Tibial nerve (tissue), 4 donors: ENCODE results near the gene IL1F10. TPM values are rescaled to one million over a fixed set of nuclear protein-coding genes. Genes with fewer than 3 reads are reported as not detected.

Experiments
- DNase-seq, 2 donors: peaks; one replicate each; pipeline ENCODE4 v3.0.0-alpha.2; 2019; ENCODE audit warnings: low spot score in 2 of 2
- H3K27ac ChIP-seq, 4 donors: fragments of 200-600 bp; sonication (generic) in 3 of 4; one replicate each; pipeline ENCODE4 v1.5.1; 2017 to 2019; ENCODE audit warnings: mild to moderate bottlenecking in 1 of 4
- H3K27me3 ChIP-seq, 2 donors: fragments of 200-600 bp; sonication (generic) in 1 of 2; one replicate each; pipeline versions ENCODE4 v1.5.1 to v1.6.0; 2017 to 2019
- H3K36me3 ChIP-seq, 3 donors: fragments of 200-600 bp; sonication (generic); one replicate each; pipeline ENCODE4 v1.5.1; 2018 to 2019
- H3K4me1 ChIP-seq, 4 donors: fragments of 200-600 bp; sonication (generic) in 3 of 4; one replicate each; pipeline ENCODE4 v1.5.1; 2017 to 2019
- H3K4me3 ChIP-seq, 4 donors: fragments of 200-600 bp; sonication (generic) in 3 of 4; one replicate each; pipeline ENCODE4 v1.5.1; 2017 to 2019; ENCODE audit warnings: mild to moderate bottlenecking in 1 of 4, moderate library complexity in 1 of 4
- H3K9me3 ChIP-seq, 4 donors: fragments of 200-600 bp; sonication (generic) in 3 of 4; one replicate each; pipeline ENCODE4 v1.5.1; 2017 to 2019
- EP300 ChIP-seq, 2 donors: sonication (generic); formaldehyde crosslinking; IDR thresholded peaks; one replicate each; pipeline ENCODE4 v1.6.1; 2017; ENCODE audit warnings: antibody characterized with exemption in 2 of 2, mild to moderate bottlenecking in 1 of 2
- POLR2A ChIP-seq, 2 donors: fragments of 450-650 bp; IDR thresholded peaks; one replicate each; pipeline ENCODE4 v1.6.1; 2017; ENCODE audit warnings: antibody characterized with exemption in 2 of 2, mild to moderate bottlenecking in 2 of 2, moderate library complexity in 2 of 2
- WGBS, 2 donors: methylation state at CpG; one replicate each; pipeline ENCODE4 v1.1.5; 2018; 5-methylcytosine and 5-hydroxymethylcytosine counted together
- total RNA-seq, 4 donors: library from RNA; depleted of rRNA; stranded (reverse); fragments of >200 nt; gene quantifications; one replicate each; pipeline ENCODE4 v1.1.0, GENCODE V29; 2016
- TF ChIP-seq, protein P1 (sequence below), 5 experiments: fragments of 200-600 bp in 3 of 5; fragments of 450-650 bp in 2 of 5; sonication (generic) in 3 of 5; IDR thresholded peaks; one replicate each; pipeline ENCODE4 v1.5.1; 2016 to 2019; ENCODE audit warnings: antibody characterized with exemption in 5 of 5, mild to moderate bottlenecking in 3 of 5, moderate library complexity in 2 of 5

IL1F10 gene
- total RNA-seq, 4 donors from 2014 or later, result not detected

DNA sequence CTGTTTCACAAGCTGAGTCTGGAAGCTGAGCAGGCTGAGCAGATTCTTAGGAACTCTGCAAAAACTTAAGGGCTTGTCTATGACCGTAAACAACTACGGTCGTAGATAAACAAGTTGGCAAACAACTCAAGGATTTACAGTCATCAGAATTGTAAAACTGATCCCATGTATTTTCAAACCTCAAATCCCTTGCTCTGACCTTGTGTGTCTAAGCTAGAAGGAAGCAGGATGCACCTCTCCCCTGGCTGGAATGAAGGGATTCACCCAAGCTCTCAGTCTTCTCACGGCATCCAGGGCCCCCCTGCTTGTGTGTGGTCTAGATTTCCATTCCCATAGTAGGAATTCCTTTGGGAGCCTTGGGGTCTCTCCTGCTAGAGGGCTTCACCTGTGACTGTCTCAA, 47.2 kb downstream of the IL1F10 start:
- Histone ChIP-seq H3K36me3 (no peaks in the 10 kb centered on the region), H3K9me3 (no peaks in the 10 kb centered on the region), H3K4me1 (peaks cover 0 to 11% (median 0%) of the 10 kb centered on the region in 4 donors), H3K27ac (no peak overlapping the region), H3K27me3 (no peaks in the 10 kb centered on the region), H3K4me3 (no peak overlapping the region)
- TF ChIP-seq, protein P1, sequence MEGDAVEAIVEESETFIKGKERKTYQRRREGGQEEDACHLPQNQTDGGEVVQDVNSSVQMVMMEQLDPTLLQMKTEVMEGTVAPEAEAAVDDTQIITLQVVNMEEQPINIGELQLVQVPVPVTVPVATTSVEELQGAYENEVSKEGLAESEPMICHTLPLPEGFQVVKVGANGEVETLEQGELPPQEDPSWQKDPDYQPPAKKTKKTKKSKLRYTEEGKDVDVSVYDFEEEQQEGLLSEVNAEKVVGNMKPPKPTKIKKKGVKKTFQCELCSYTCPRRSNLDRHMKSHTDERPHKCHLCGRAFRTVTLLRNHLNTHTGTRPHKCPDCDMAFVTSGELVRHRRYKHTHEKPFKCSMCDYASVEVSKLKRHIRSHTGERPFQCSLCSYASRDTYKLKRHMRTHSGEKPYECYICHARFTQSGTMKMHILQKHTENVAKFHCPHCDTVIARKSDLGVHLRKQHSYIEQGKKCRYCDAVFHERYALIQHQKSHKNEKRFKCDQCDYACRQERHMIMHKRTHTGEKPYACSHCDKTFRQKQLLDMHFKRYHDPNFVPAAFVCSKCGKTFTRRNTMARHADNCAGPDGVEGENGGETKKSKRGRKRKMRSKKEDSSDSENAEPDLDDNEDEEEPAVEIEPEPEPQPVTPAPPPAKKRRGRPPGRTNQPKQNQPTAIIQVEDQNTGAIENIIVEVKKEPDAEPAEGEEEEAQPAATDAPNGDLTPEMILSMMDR (IDR thresholded peaks at IDR 0.05), result no peak
- no peak for TF ChIP-seq EP300 (IDR thresholded peaks at IDR 0.05)
- TF ChIP-seq POLR2A (IDR thresholded peaks at IDR 0.05), result no peak
- no peak for DNase-seq
- WGBS, 2 donors, result 61 to 72% methylated on average over 4 of the region's 4 CpGs

GRCh38 chr2:113116100-113116958, 48.6 kb downstream of the IL1F10 start:
- no peaks in the 10 kb centered on the region for H3K36me3 ChIP-seq
- no peak for DNase-seq
- H3K27ac ChIP-seq, result no peak overlapping the region
- H3K27me3 ChIP-seq, result no peaks in the 10 kb centered on the region
- WGBS, 2 donors, result 61 to 64% methylated on average over 10 of the region's 10 CpGs
- no peak overlapping the region for H3K4me3 ChIP-seq
- TF ChIP-seq EP300 (IDR thresholded peaks at IDR 0.05) (no peak), POLR2A (IDR thresholded peaks at IDR 0.05) (no peak)
- TF ChIP-seq, protein P1 (IDR thresholded peaks at IDR 0.05), result no peak
- H3K9me3 ChIP-seq, result no peaks in the 10 kb centered on the region
- peaks cover 0 to 11% (median 0%) of the 10 kb centered on the region in 4 donors for H3K4me1 ChIP-seq

DNA sequence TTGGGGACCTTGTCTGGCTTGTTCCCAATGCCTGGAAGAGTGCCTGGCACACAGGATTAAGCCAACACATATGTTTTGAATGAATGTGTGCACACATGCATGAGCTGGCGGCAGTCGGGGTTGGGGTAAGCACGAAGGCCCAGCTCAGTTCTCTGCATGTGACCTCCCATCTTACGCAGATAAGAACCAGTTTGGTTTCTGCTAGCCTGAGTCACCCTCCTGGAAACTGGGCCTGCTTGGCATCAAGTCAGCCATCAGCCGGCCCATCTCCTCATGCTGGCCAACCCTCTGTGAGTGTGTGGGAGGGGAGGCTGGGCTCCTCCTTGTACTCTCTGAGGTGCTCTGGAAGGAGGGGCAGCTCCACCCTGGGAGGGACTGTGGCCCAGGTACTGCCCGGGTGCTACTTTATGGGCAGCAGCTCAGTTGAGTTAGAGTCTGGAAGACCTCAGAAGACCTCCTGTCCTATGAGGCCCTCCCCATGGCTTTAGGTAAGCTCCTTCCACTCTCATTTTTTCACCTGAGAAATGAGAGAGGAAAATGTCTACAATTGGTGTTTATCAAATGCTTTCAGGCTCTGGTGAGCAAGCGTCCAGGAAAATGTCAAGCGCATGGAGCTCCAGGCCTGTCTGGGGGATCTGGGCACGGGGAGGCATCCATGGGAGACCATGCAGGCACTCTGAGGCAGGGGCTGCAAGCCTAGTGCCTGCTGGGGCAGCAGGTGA, 49.9 kb downstream of the IL1F10 start:
- no peak for DNase-seq
- H3K27me3 ChIP-seq, result no peaks in the 10 kb centered on the region
- 73 to 79% methylated on average over 9 of the region's 9 CpGs for WGBS, 2 donors
- H3K4me1 ChIP-seq, result peaks cover 0 to 11% (median 0%) of the 10 kb centered on the region in 4 donors
- H3K27ac ChIP-seq, result no peak overlapping the region
- no peaks in the 10 kb centered on the region for H3K9me3 ChIP-seq
- TF ChIP-seq POLR2A (IDR thresholded peaks at IDR 0.05), result no peak
- TF ChIP-seq, protein P1 (IDR thresholded peaks at IDR 0.05), result no peak
- no peak for TF ChIP-seq EP300 (IDR thresholded peaks at IDR 0.05)
- no peak overlapping the region for H3K4me3 ChIP-seq
- H3K36me3 ChIP-seq, result no peaks in the 10 kb centered on the region

DNA sequence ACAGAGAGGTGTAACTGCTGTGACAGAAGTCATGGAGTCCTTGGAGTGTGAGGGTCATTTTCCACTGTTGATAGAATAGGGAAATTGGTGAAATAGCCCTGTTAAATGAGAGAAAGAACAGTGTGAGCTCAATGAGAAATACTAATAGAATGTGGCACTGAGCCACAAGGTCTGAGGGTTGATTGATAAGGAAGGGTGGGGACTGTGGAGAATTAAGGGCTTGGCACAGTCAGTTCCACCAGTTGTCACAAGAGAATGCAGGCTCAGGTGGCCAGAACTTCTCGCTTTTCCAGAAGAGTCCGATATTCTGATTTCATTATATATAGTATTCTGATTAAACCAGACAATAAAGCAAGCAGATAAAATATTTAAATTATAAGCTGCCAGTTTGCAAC, 50.5 kb downstream of the IL1F10 start:
- no peaks in the 10 kb centered on the region for H3K36me3 ChIP-seq
- no peaks in the 10 kb centered on the region for H3K9me3 ChIP-seq
- no peak for DNase-seq
- H3K4me3 ChIP-seq, result no peak overlapping the region
- no peaks in the 10 kb centered on the region for H3K27me3 ChIP-seq
- H3K27ac ChIP-seq, result no peak overlapping the region
- H3K4me1 ChIP-seq, result peaks cover 0 to 11% (median 0%) of the 10 kb centered on the region in 4 donors
- WGBS, 2 donors, result 93% methylated on average over 2 of the region's 2 CpGs
- TF ChIP-seq, protein P1 (IDR thresholded peaks at IDR 0.05), result no peak
- TF ChIP-seq EP300 (IDR thresholded peaks at IDR 0.05), result no peak
- no peak for TF ChIP-seq POLR2A (IDR thresholded peaks at IDR 0.05)

DNA sequence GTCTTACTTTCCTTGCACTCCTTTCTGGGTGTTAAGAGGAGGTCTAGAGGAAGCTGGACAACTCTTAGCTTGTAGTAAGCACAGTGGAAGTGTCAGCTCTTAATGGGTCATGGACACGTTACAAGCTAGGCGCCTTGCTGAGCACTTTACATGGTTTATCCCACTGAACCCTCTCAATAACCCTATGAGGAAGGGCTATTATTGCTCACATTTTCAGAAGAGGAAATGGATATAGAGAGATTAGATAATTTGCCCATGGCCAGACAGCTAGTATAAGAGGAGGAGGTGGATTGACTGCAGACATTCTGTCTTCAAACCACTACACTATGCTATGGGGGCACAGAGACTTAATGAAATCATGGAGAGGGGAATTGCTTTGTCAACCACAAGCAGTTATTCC, 51.3 kb downstream of the IL1F10 start:
- no peak overlapping the region for H3K4me3 ChIP-seq
- no peak overlapping the region for H3K27ac ChIP-seq
- H3K9me3 ChIP-seq, result no peaks in the 10 kb centered on the region
- 83 to 90% methylated on average over 2 of the region's 2 CpGs for WGBS, 2 donors
- no peak for DNase-seq
- no peaks in the 10 kb centered on the region for H3K27me3 ChIP-seq
- H3K36me3 ChIP-seq, result no peaks in the 10 kb centered on the region
- H3K4me1 ChIP-seq, result peaks cover 0 to 11% (median 0%) of the 10 kb centered on the region in 4 donors
- TF ChIP-seq EP300 (IDR thresholded peaks at IDR 0.05) (no peak), POLR2A (IDR thresholded peaks at IDR 0.05) (no peak)
- TF ChIP-seq, protein P1 (IDR thresholded peaks at IDR 0.05), result no peak
